Astrocyte (in vitro differentiated cells and primary cell): ENCODE results near the gene NDUFA13. TPM values are rescaled to one million over a fixed set of nuclear protein-coding genes. Genes with fewer than 3 reads are reported as not detected.

Source experiments
- DNase-seq: peaks from one replicate; pipeline ENCODE4 v3.0.0-alpha.2; 2010; ENCODE audit warnings: low read depth
- FAIRE-seq: peaks from 2 replicates; lab custom pipeline; 2011; peaks lifted over from hg19 to GRCh38; lab: Jason Lieb, UNC
- H2AFZ ChIP-seq: 2 replicates; pipeline ENCODE4 v1.6.0; 2012; ENCODE audit warnings: low read depth, low read length, inconsistent platforms
- H3K27ac ChIP-seq: 2 replicates; pipeline ENCODE4 v1.5.1; 2011; ENCODE audit warnings: low read depth, low read length, inconsistent platforms
- H3K27me3 ChIP-seq: 2 replicates; pipeline ENCODE4 v1.6.0; 2011; ENCODE audit warnings: low read length, inconsistent platforms; ENCODE audit not compliant: insufficient read depth
- H3K36me3 ChIP-seq: 2 replicates; pipeline ENCODE4 v1.5.1; 2011; ENCODE audit warnings: low read length, inconsistent platforms; ENCODE audit not compliant: insufficient read depth
- H3K4me1 ChIP-seq: 2 replicates; pipeline ENCODE4 v1.5.1; 2011; ENCODE audit warnings: low read length, inconsistent platforms; ENCODE audit not compliant: insufficient read depth
- H3K4me2 ChIP-seq: 2 replicates; pipeline ENCODE4 v1.6.0; 2012; ENCODE audit warnings: low read length, inconsistent platforms
- H3K4me3 ChIP-seq: 2 replicates; pipeline ENCODE4 v1.5.1; 2011; ENCODE audit warnings: low read depth, mild to moderate bottlenecking, low read length, inconsistent platforms; ENCODE audit not compliant: insufficient read depth
- H3K79me2 ChIP-seq: 2 replicates; pipeline ENCODE4 v1.6.0; 2012; ENCODE audit warnings: mild to moderate bottlenecking, low read length, inconsistent platforms; ENCODE audit not compliant: insufficient read depth
- H3K9ac ChIP-seq: 2 replicates; pipeline ENCODE4 v1.6.0; 2012; ENCODE audit warnings: mild to moderate bottlenecking, low read length, inconsistent platforms
- H3K9me3 ChIP-seq: 2 replicates; pipeline ENCODE4 v1.5.1; 2012; ENCODE audit warnings: low read depth, mild to moderate bottlenecking, low read length, inconsistent platforms; ENCODE audit not compliant: insufficient read depth
- H4K20me1 ChIP-seq: 2 replicates; pipeline ENCODE4 v1.6.0; 2012; ENCODE audit warnings: low read length, inconsistent platforms; ENCODE audit not compliant: insufficient read depth
- H3K27ac Mint-ChIP-seq: one replicate; pipeline ENCODE4 v1.8.0; 2021; ENCODE audit warnings: mild to moderate bottlenecking, mixed read lengths; ENCODE audit not compliant: unreplicated experiment
- H3K27me3 Mint-ChIP-seq: one replicate; pipeline ENCODE4 v1.8.0; 2021; ENCODE audit warnings: low read depth, mixed read lengths; ENCODE audit not compliant: unreplicated experiment
- H3K36me3 Mint-ChIP-seq: one replicate; pipeline ENCODE4 v1.8.0; 2021; ENCODE audit warnings: low read depth, mixed read lengths; ENCODE audit not compliant: unreplicated experiment
- H3K4me1 Mint-ChIP-seq: one replicate; pipeline ENCODE4 v1.8.0; 2021; ENCODE audit warnings: low read depth, mixed read lengths; ENCODE audit not compliant: unreplicated experiment
- H3K4me3 Mint-ChIP-seq: one replicate; pipeline ENCODE4 v1.8.0; 2021; ENCODE audit warnings: mild to moderate bottlenecking, moderate library complexity, mixed read lengths; ENCODE audit not compliant: unreplicated experiment
- H3K9me3 Mint-ChIP-seq: one replicate; pipeline ENCODE4 v1.8.0; 2021; ENCODE audit warnings: mild to moderate bottlenecking, mixed read lengths; ENCODE audit not compliant: unreplicated experiment
- EZH2 ChIP-seq: IDR thresholded peaks from 2 replicates; pipeline ENCODE4 v1.6.1; 2012; ENCODE audit warnings: mild to moderate bottlenecking, low read length, inconsistent platforms; ENCODE audit not compliant: insufficient read depth
- total RNA-seq: library from RNA; stranded (reverse); gene quantifications from 2 replicates; pipeline ENCODE4 v1.2.1, GENCODE V29; 2021
- TF ChIP-seq, protein P1 (sequence below): IDR thresholded peaks from 2 replicates; pipeline ENCODE4 v1.5.1; 2011; ENCODE audit warnings: low read depth, mild to moderate bottlenecking, inconsistent platforms, low read length, moderate library complexity; ENCODE audit not compliant: insufficient read depth

Gene NDUFA13
- total RNA-seq, 1 donor from 2014 or later, result 311 TPM

DNA sequence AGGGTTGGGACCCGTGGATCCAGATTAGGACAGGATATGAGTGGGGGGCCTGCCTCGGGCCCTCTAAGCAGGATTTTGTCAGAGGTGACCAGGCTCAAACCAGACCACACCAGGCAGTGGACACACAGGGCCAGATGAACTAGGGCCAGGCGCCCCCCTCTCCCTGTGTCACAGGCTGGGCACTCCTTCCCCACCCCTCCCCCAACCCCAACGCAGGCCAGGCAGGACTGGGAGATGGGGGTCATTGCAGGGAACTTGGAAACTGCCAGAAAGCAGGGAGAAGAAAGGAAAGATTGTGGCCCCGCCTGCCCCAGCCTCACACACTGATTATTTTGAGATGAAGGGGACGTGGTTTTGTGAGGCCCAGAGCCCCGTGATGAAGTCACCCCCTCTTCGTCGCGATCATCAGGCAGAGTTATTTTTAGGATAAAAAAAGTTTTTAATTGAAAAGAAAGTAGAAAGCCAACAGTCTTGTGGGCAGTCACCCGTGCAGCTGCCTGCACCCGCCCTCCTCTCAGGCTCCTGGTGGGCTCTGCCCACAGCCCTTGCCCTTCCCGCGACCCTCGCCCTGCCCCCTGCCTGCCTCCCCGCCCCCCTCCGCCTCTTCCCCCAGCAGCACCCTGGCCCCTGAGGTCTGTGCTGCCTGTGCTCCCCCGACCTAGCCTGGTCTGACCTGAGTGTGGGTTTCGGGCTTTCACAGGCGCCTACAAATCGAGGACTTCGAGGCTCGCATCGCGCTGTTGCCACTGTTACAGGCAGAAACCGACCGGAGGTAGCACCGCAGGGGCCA, 10.8 kb downstream of the NDUFA13 start:
- Histone ChIP-seq H3K4me2 (no peak overlapping the region), H3K4me3 (no peak overlapping the region), H2AFZ (no peak overlapping the region), H4K20me1 (peaks cover 72% of the 10 kb centered on the region), H3K4me1 (no peaks in the 10 kb centered on the region), H3K27ac (no peak overlapping the region), H3K27me3 (no peaks in the 10 kb centered on the region), H3K79me2 (peaks cover 36% of the 10 kb centered on the region), H3K36me3 (peaks cover 3% of the 10 kb centered on the region), H3K9ac (no peak overlapping the region), H3K9me3 (no peaks in the 10 kb centered on the region)
- FAIRE-seq (no peak), DNase-seq (no peak)
- H3K4me3 Mint-ChIP-seq, result no peak overlapping the region
- H3K4me1 Mint-ChIP-seq, result peaks cover 13% of the 10 kb centered on the region
- no peaks in the 10 kb centered on the region for H3K9me3 Mint-ChIP-seq
- peaks cover 5% of the 10 kb centered on the region for H3K36me3 Mint-ChIP-seq
- TF ChIP-seq EZH2, result no peak
- TF ChIP-seq, protein P1, sequence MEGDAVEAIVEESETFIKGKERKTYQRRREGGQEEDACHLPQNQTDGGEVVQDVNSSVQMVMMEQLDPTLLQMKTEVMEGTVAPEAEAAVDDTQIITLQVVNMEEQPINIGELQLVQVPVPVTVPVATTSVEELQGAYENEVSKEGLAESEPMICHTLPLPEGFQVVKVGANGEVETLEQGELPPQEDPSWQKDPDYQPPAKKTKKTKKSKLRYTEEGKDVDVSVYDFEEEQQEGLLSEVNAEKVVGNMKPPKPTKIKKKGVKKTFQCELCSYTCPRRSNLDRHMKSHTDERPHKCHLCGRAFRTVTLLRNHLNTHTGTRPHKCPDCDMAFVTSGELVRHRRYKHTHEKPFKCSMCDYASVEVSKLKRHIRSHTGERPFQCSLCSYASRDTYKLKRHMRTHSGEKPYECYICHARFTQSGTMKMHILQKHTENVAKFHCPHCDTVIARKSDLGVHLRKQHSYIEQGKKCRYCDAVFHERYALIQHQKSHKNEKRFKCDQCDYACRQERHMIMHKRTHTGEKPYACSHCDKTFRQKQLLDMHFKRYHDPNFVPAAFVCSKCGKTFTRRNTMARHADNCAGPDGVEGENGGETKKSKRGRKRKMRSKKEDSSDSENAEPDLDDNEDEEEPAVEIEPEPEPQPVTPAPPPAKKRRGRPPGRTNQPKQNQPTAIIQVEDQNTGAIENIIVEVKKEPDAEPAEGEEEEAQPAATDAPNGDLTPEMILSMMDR, result no peak
- no peak overlapping the region for H3K27ac Mint-ChIP-seq
- no peaks in the 10 kb centered on the region for H3K27me3 Mint-ChIP-seq

DNA sequence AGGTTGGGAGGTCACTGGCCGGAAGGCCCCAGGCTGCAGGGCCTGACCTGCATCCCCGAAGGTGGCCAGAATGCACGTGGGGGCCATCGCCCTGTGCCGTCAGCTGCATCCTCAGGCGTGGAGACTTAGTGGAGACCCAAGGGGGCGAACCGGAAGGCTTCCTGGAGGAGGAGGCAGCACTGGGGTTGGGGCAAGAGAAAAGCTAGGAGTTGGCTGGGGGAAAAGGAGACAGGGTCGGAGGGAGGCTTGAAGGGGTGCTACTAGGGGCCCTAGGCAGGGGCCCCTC, 11.3 kb downstream of the NDUFA13 start:
- no peak for FAIRE-seq
- no peak overlapping the region for H3K9ac ChIP-seq
- H3K9me3 ChIP-seq, result no peaks in the 10 kb centered on the region
- peaks cover 73% of the 10 kb centered on the region for H4K20me1 ChIP-seq
- Mint-ChIP-seq H3K4me1 (peaks cover 16% of the 10 kb centered on the region), H3K27ac (no peak overlapping the region), H3K9me3 (no peaks in the 10 kb centered on the region), H3K4me3 (no peak overlapping the region), H3K36me3 (peaks cover 7% of the 10 kb centered on the region), H3K27me3 (no peaks in the 10 kb centered on the region)
- DNase-seq, result no peak
- H2AFZ ChIP-seq, result no peak overlapping the region
- H3K36me3 ChIP-seq, result peaks cover 3% of the 10 kb centered on the region
- H3K27ac ChIP-seq, result no peak overlapping the region
- H3K27me3 ChIP-seq, result no peaks in the 10 kb centered on the region
- no peak overlapping the region for H3K4me2 ChIP-seq
- H3K79me2 ChIP-seq, result peaks cover 31% of the 10 kb centered on the region
- H3K4me1 ChIP-seq, result no peaks in the 10 kb centered on the region
- H3K4me3 ChIP-seq, result no peak overlapping the region
- TF ChIP-seq, protein P1, result no peak
- TF ChIP-seq EZH2, result no peak
